ENCODE measurements around the gene NDUFA3.
"Not testable (repeated sequence)": the region's sequence is repeated elsewhere in the genome, so short reads cannot be mapped to it uniquely, and the experiment has no call there.

The NDUFA3 gene

DNA sequence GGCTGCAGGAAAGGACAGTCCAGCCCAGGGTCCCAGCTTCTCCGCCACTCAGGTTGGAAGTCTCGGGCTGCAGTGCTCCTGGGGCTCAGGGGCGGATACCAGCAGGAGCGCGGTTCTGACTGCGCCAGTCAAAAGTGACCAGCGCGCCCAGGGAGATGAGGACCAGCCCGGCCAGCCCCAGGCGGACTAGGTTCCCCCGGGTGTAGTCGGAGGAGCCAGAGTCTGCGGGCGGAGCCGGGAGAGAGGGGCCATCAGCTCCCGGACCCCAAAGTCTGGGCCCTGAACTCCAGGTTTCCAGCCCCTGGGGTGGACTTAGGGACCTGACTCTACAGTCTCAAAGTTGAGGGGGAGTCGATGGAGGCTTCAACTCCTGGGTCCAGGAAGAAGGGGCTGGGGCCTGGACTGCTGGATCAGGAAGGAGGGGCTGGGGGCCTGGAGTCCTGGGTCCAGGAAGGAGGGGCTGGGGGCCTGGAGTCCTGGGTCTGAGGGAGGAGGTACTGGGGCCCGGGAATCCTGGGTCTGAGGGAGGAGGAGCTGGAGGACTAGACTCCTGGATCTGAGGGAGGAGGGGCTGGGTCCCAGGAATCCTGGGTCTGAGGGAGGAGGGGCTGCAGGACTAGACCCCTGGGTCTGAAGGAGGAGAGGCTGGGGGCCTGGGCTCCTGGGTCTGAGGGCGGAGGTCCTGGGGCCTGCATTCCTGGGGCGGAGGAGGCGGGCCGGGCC is 7.4 kb upstream of the NDUFA3 start:
- no peak overlapping the region for H3K9ac ChIP-seq (ENCODE audit: low read depth, low read length)
- no peak overlapping the region for H3K27ac ChIP-seq (ENCODE audit: low read depth, low read length)
- peaks cover 32% of the 10 kb centered on the region for H3K27me3 ChIP-seq (ENCODE audit: control insufficient read depth, insufficient read depth, low read length)
- peak overlapping the region; percentile 62 for H3K4me3 ChIP-seq (ENCODE audit: low read depth, low read length)
- H3K4me1 ChIP-seq (ENCODE audit: control insufficient read depth, insufficient read depth, low read length) = no peaks in the 10 kb centered on the region
- H3K36me3 ChIP-seq (ENCODE audit: control insufficient read depth, insufficient read depth, low read length) = no peaks in the 10 kb centered on the region
- no peaks in the 10 kb centered on the region for H3K9me3 ChIP-seq (ENCODE audit: control insufficient read depth, insufficient read depth, low read length)

DNA sequence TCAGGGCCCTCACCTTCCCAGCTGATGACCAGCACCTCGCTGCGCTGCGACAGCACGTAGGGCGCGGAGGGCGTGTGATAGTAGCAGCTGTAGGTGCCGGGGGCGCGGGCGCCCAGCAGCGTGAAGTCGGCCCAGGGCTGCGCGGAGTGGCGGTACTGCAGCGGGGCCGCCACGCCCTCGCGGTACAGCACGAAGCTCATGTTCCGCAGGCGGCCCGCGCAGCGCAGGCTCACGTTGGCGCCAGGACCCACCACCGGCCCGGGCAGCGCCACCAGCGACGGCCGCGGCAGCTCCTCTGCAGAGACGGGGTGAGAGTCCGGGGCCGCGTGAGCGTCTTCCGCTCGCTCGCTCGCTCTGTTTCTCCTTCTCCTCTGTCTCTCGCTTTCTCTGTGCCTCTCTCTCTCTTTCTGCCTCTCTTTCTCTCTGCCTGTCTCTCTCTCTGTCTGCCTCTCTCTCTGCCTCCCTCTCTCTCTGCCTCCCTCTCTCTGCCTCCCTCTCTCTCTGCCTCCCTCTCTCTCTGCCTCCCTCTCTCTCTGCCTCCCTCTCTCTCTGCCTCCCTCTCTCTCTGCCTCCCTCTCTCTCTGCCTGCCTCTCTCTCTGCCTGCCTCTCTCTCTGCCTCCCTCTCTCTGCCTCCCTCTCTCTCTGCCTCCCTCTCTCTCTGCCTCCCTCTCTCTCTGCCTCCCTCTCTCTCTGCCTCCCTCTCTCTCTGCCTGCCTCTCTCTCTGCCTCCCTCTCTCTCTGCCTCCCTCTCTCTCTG is 6.6 kb upstream of the NDUFA3 start:
- H3K27ac ChIP-seq (ENCODE audit: low read depth, low read length); H3K4me1 ChIP-seq (ENCODE audit: control insufficient read depth, insufficient read depth, low read length); H3K36me3 ChIP-seq (ENCODE audit: control insufficient read depth, insufficient read depth, low read length); H3K9ac ChIP-seq (ENCODE audit: low read depth, low read length); H3K9me3 ChIP-seq (ENCODE audit: control insufficient read depth, insufficient read depth, low read length): not testable (repeated sequence)
- Histone ChIP-seq H3K27me3 (ENCODE audit: control insufficient read depth, insufficient read depth, low read length) (peaks cover 32% of the 10 kb centered on the region), H3K4me3 (ENCODE audit: low read depth, low read length) (peak overlapping the region; percentile 62)

DNA sequence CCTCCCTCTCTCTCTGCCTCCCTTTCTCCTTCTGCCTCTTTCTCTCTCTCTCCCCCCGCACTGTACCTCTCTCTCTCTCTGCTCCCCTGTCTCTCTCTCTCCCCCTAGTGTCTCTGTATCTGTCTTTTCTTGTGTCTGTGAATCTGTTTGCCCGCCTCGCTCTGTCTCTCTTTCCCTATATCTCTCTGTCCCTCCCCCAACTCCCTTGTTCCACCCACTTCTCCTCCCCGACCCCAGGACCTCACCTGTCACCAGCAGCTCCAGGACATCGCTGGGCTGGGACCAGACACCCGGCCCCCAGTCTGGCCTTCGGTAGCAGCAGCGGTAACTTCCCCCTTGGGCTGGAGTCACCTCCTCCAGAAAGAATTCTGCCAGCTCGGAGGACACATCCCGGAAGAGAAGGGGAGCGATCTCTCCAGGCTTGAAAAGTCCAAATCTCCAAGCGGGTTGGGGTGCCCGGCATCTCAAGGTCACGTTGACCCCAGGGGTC is 6.0 kb upstream of the NDUFA3 start:
- Histone ChIP-seq H3K9me3 (ENCODE audit: control insufficient read depth, insufficient read depth, low read length) (no peaks in the 10 kb centered on the region), H3K27ac (ENCODE audit: low read depth, low read length) (no peak overlapping the region), H3K9ac (ENCODE audit: low read depth, low read length) (no peak overlapping the region), H3K4me3 (ENCODE audit: low read depth, low read length) (peak overlapping the region; percentile 44; the same call in 1 of the 2 replicates), H3K4me1 (ENCODE audit: control insufficient read depth, insufficient read depth, low read length) (no peaks in the 10 kb centered on the region), H3K36me3 (ENCODE audit: control insufficient read depth, insufficient read depth, low read length) (no peaks in the 10 kb centered on the region), H3K27me3 (ENCODE audit: control insufficient read depth, insufficient read depth, low read length) (peaks cover 32% of the 10 kb centered on the region)

DNA sequence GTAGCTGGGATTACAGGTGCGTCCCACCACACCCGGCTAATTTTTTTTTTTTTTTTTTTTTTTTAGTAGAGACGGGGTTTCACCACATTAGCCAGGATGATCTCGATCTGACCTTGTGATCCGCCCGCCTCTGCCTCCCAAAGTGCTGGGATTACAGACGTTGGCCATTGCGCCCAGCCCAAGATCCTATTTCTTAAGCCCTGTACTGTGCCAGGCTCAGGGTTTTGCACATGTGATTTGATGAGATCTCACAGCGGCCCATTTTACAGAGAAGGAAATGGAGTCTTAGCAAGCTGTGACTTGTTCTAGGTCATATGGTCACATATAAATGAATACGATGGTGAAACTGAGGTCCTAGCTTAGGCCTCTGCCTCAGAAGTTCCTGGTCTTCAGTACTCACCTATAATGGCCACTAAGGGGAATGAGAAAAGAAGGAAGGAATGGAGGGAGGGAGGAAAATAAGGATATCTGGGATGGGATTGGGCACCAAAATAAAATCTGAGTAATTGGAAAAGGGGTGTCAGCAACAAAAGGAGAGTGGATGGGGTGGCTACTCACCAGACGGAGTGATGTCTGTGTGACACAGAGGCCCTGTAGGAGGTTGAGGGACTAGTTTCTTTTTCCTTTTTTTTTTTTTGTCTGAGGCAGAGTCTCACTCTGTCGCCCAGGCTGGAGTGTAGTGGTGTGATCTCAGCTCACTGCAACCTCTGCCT is 3.3 kb upstream of the NDUFA3 start:
- H3K4me1 ChIP-seq (ENCODE audit: control insufficient read depth, insufficient read depth, low read length) = no peaks in the 10 kb centered on the region

DNA sequence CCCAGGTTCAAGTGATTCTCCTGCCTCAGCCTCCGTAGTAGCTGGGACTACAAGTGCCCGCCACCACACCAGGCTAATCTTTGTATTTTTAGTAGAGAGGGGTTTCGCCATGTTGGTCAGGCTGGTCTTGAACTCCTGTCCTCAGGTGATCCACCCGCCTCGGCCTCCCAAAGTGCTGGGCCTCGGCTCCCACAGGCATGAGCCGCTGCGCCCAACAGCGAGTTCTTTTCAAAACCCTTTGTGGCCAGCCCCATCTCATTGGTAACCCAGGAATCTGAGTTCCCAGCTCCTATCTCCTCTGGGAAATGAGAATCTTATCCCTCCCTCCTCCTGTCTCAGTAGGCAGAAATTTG is 2.8 kb upstream of the NDUFA3 start:
- H3K27ac ChIP-seq (ENCODE audit: low read depth, low read length) = not testable (repeated sequence)
- H3K27me3 ChIP-seq (ENCODE audit: control insufficient read depth, insufficient read depth, low read length) = peaks cover 24% of the 10 kb centered on the region

More for the DNA sequence above, 3.3 kb upstream of the NDUFA3 start:
- H3K9ac ChIP-seq (ENCODE audit: low read depth, low read length) = no peak overlapping the region
- peaks cover 29% of the 10 kb centered on the region for H3K27me3 ChIP-seq (ENCODE audit: control insufficient read depth, insufficient read depth, low read length)
- no peaks in the 10 kb centered on the region for H3K9me3 ChIP-seq (ENCODE audit: control insufficient read depth, insufficient read depth, low read length)
- H3K36me3 ChIP-seq (ENCODE audit: control insufficient read depth, insufficient read depth, low read length) = 0 out of 2 replicates have a peak, but pooled peaks cover 2% of the 10 kb centered on the region
- H3K27ac ChIP-seq (ENCODE audit: low read depth, low read length) = no peak overlapping the region
- no peak overlapping the region for H3K4me3 ChIP-seq (ENCODE audit: low read depth, low read length)

GRCh38 chr19:54100561-54100960 is 2.1 kb upstream of the NDUFA3 start, which contains the start of gene OSCAR:
Gene OSCAR, minus strand, starts transcription at chr19:54100803. Its CDS starts 11 bp downstream, at chr19:54100792.
- Histone ChIP-seq H3K27me3 (ENCODE audit: control insufficient read depth, insufficient read depth, low read length) (peaks cover 17% of the 10 kb centered on the region), H3K4me3 (ENCODE audit: low read depth, low read length) (no peak within 1 kb of the TSS), H3K27ac (ENCODE audit: low read depth, low read length) (no peak within 1 kb of the TSS), H3K9me3 (ENCODE audit: control insufficient read depth, insufficient read depth, low read length) (no peaks in the 10 kb centered on the region), H3K9ac (ENCODE audit: low read depth, low read length) (no peak within 1 kb of the TSS), H3K36me3 (ENCODE audit: control insufficient read depth, insufficient read depth, low read length) (peaks cover 10% of the 10 kb centered on the region), H3K4me1 (ENCODE audit: control insufficient read depth, insufficient read depth, low read length) (no peaks in the 10 kb centered on the region)

More for the DNA sequence above, 2.8 kb upstream of the NDUFA3 start:
- not testable (repeated sequence) for H3K4me1 ChIP-seq (ENCODE audit: control insufficient read depth, insufficient read depth, low read length); H3K36me3 ChIP-seq (ENCODE audit: control insufficient read depth, insufficient read depth, low read length); H3K4me3 ChIP-seq (ENCODE audit: low read depth, low read length); H3K9ac ChIP-seq (ENCODE audit: low read depth, low read length); H3K9me3 ChIP-seq (ENCODE audit: control insufficient read depth, insufficient read depth, low read length)

- Histone ChIP-seq H3K4me1 (ENCODE audit: control insufficient read depth, insufficient read depth, low read length) (no peaks in the 10 kb centered on the region), H3K9me3 (ENCODE audit: control insufficient read depth, insufficient read depth, low read length) (no peaks in the 10 kb centered on the region), H3K9ac (ENCODE audit: low read depth, low read length) (no peak overlapping the region), H3K36me3 (ENCODE audit: control insufficient read depth, insufficient read depth, low read length) (peaks cover 52% of the 10 kb centered on the region), H3K27me3 (ENCODE audit: control insufficient read depth, insufficient read depth, low read length) (no peaks in the 10 kb centered on the region), H3K27ac (ENCODE audit: low read depth, low read length) (no peak overlapping the region), H3K4me3 (ENCODE audit: low read depth, low read length) (no peak overlapping the region)
Observed at GRCh38 chr19:54104998-54105715, 2.5 kb downstream of the NDUFA3 start.

GRCh38 chr19:54105796-54106195 is 3.1 kb downstream of the NDUFA3 start:
- no peaks in the 10 kb centered on the region for H3K4me1 ChIP-seq (ENCODE audit: control insufficient read depth, insufficient read depth, low read length)
- no peak overlapping the region for H3K4me3 ChIP-seq (ENCODE audit: low read depth, low read length)
- H3K27ac ChIP-seq (ENCODE audit: low read depth, low read length) = no peak overlapping the region
- no peaks in the 10 kb centered on the region for H3K9me3 ChIP-seq (ENCODE audit: control insufficient read depth, insufficient read depth, low read length)
- peaks cover 59% of the 10 kb centered on the region for H3K36me3 ChIP-seq (ENCODE audit: control insufficient read depth, insufficient read depth, low read length)
- no peak overlapping the region for H3K9ac ChIP-seq (ENCODE audit: low read depth, low read length)
- H3K27me3 ChIP-seq (ENCODE audit: control insufficient read depth, insufficient read depth, low read length) = no peaks in the 10 kb centered on the region

GRCh38 chr19:54106716-54107115 is 4.1 kb downstream of the NDUFA3 start:
- peaks cover 66% of the 10 kb centered on the region for H3K36me3 ChIP-seq (ENCODE audit: control insufficient read depth, insufficient read depth, low read length)
- no peak overlapping the region for H3K9ac ChIP-seq (ENCODE audit: low read depth, low read length)
- no peaks in the 10 kb centered on the region for H3K9me3 ChIP-seq (ENCODE audit: control insufficient read depth, insufficient read depth, low read length)
- no peak overlapping the region for H3K4me3 ChIP-seq (ENCODE audit: low read depth, low read length)
- H3K27me3 ChIP-seq (ENCODE audit: control insufficient read depth, insufficient read depth, low read length) = no peaks in the 10 kb centered on the region
- H3K4me1 ChIP-seq (ENCODE audit: control insufficient read depth, insufficient read depth, low read length) = no peaks in the 10 kb centered on the region
- no peak overlapping the region for H3K27ac ChIP-seq (ENCODE audit: low read depth, low read length)

DNA sequence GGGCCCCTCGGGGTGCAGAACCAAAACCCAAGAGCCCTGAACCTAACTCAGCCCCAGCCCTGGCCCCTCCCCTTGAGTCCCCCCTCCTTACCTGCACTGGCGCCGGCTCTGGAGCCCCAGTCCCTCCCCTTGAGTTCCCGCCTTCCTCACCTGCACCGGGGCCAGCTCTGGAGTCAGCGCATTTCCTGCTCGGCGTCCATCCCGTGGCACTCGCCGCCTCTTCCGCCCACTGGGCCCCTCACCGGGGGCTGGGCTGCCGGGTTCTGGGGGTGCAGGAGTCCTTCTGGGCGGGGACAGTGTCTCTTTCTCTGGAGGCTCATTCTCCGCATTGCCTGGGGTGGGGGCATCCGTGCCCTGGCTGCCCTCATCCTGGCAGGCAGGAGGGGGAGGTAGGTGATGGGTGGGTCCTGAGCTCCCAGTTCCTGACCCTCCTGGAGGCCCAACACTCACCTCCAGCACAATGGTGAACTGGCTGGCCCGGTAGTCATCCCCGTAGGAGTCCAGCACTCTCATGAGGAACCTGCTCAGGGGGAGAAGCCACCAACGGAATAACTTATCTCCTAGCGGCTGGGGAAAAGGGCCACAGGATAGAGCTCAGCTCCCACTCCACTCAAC is 5.3 kb downstream of the NDUFA3 start:
- no peak overlapping the region for H3K4me3 ChIP-seq (ENCODE audit: low read depth, low read length)
- no peaks in the 10 kb centered on the region for H3K27me3 ChIP-seq (ENCODE audit: control insufficient read depth, insufficient read depth, low read length)
- H3K9me3 ChIP-seq (ENCODE audit: control insufficient read depth, insufficient read depth, low read length) = no peaks in the 10 kb centered on the region
- H3K9ac ChIP-seq (ENCODE audit: low read depth, low read length) = no peak overlapping the region
- H3K4me1 ChIP-seq (ENCODE audit: control insufficient read depth, insufficient read depth, low read length) = no peaks in the 10 kb centered on the region
- no peak overlapping the region for H3K27ac ChIP-seq (ENCODE audit: low read depth, low read length)
- H3K36me3 ChIP-seq (ENCODE audit: control insufficient read depth, insufficient read depth, low read length) = peaks cover 74% of the 10 kb centered on the region
